BJ (cell line): Measurements from ENCODE around the gene PPP1CB. TPM values are rescaled to one million over a fixed set of nuclear protein-coding genes. Genes with fewer than 3 reads are reported as not detected.
"Not testable (repeated sequence)": the region's sequence is repeated elsewhere in the genome, so short reads cannot be mapped to it uniquely, and the experiment has no call there.

Source experiments
- CTCF ChIA-PET: fragments of 350-600 bp; formaldehyde crosslinking; extraction: SDS; loops from one replicate; lab custom pipeline; 2021; ENCODE audit warnings: antibody characterized with exemption, inconsistent platforms; lab: Yijun Ruan, JAX
- POLR2A ChIA-PET: fragments of 300-600 bp; sonication (Branson Sonifier 250); formaldehyde crosslinking; extraction: SDS; loops from one replicate; lab custom pipeline; 2021; ENCODE audit warnings: antibody characterized with exemption; lab: Charles Lee
- DNase-seq: peaks from one replicate; pipeline ENCODE4 v3.0.0-alpha.2; 2011; ENCODE audit warnings: low read depth
- H3K27me3 ChIP-seq: 2 replicates; pipeline ENCODE4 v1.6.0; 2011; ENCODE audit warnings: low read length; ENCODE audit not compliant: control insufficient read depth, insufficient read depth
- H3K36me3 ChIP-seq: 2 replicates; pipeline ENCODE4 v1.5.1; 2011; ENCODE audit warnings: low read length; ENCODE audit not compliant: control insufficient read depth, insufficient read depth
- H3K4me3 ChIP-seq: 2 replicates; pipeline ENCODE4 v1.5.1; 2011; ENCODE audit warnings: low read depth, mild to moderate bottlenecking, control low read depth, low read length
- polyA plus RNA-seq: library from polyadenylated mRNA; depleted of rRNA; stranded (reverse); fragments of >200 nt; gene quantifications from 2 replicates; pipeline ENCODE4 v1.2.3, GENCODE V29; 2011
- TF ChIP-seq, protein P1 (sequence below): IDR thresholded peaks from 2 replicates; pipeline ENCODE4 v1.5.1; 2011; ENCODE audit warnings: low read depth, mild to moderate bottlenecking, control low read depth, inconsistent platforms, low read length, moderate library complexity; ENCODE audit not compliant: insufficient read depth

Gene PPP1CB
- polyA plus RNA-seq, 1 experiment, result 45.2 TPM

- Histone ChIP-seq H3K27me3 (no peaks in the 10 kb centered on the region), H3K4me3 (no peak overlapping the region), H3K36me3 (peaks cover 7% of the 10 kb centered on the region)
- DNase-seq, result no peak
- CTCF ChIA-PET, result interaction anchor here (1.3 kb wide), 1 partner anchor 11 kb away, joined by 5 read pairs; no protein-coding TSS in a partner anchor
- POLR2A ChIA-PET, result no interaction called here
- TF ChIP-seq, protein P1, sequence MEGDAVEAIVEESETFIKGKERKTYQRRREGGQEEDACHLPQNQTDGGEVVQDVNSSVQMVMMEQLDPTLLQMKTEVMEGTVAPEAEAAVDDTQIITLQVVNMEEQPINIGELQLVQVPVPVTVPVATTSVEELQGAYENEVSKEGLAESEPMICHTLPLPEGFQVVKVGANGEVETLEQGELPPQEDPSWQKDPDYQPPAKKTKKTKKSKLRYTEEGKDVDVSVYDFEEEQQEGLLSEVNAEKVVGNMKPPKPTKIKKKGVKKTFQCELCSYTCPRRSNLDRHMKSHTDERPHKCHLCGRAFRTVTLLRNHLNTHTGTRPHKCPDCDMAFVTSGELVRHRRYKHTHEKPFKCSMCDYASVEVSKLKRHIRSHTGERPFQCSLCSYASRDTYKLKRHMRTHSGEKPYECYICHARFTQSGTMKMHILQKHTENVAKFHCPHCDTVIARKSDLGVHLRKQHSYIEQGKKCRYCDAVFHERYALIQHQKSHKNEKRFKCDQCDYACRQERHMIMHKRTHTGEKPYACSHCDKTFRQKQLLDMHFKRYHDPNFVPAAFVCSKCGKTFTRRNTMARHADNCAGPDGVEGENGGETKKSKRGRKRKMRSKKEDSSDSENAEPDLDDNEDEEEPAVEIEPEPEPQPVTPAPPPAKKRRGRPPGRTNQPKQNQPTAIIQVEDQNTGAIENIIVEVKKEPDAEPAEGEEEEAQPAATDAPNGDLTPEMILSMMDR, result no peak
Measured at GRCh38 chr2:28778392-28778791, 26.8 kb downstream of the PPP1CB start.

GRCh38 chr2:28779001-28779400 is 27.4 kb downstream of the PPP1CB start:
- CTCF ChIA-PET, result interaction anchor here (1.3 kb wide), 1 partner anchor 11 kb away, joined by 5 read pairs; no protein-coding TSS in a partner anchor

GRCh38 chr2:28780496-28780895 is 28.9 kb downstream of the PPP1CB start:
- H3K36me3 ChIP-seq, result peaks cover 8% of the 10 kb centered on the region
- no peak overlapping the region for H3K4me3 ChIP-seq
- no peaks in the 10 kb centered on the region for H3K27me3 ChIP-seq
- ChIA-PET POLR2A (no interaction called here), CTCF (no interaction called here)
- DNase-seq, result no peak
- TF ChIP-seq, protein P1, result no peak

More at GRCh38 chr2:28779001-28779400, 27.4 kb downstream of the PPP1CB start:
- TF ChIP-seq, protein P1, result no peak
- no peak for DNase-seq
- POLR2A ChIA-PET, result no interaction called here
- Histone ChIP-seq H3K36me3 (peaks cover 7% of the 10 kb centered on the region), H3K27me3 (no peaks in the 10 kb centered on the region), H3K4me3 (no peak overlapping the region)

DNA sequence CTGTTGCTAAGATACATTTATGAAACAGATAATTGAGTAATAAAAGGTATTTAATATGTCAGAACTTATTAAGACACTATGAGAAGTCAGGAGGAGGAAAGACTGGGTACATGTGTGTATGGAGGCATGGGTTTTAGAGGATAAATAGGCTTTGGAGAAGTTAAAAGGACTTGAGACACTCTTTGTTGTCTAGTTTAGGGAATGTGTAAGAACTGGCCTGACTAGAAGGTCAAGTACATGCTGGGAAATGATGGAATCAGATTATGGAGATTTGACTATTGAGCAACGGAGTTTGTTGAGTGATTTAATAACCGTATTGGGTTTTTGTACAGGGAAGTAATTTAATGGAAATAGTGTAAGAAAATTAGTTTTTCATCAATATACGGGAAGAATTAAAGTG is 30.8 kb downstream of the PPP1CB start:
- peaks cover 9% of the 10 kb centered on the region for H3K36me3 ChIP-seq
- H3K27me3 ChIP-seq, result no peaks in the 10 kb centered on the region
- DNase-seq, result no peak
- CTCF ChIA-PET, result interaction anchor here (1.0 kb wide), 1 partner anchor 189 kb away, joined by 4 read pairs; no protein-coding TSS in a partner anchor
- H3K4me3 ChIP-seq, result no peak overlapping the region
- TF ChIP-seq, protein P1, result no peak
- POLR2A ChIA-PET, result no interaction called here

GRCh38 chr2:28784570-28784969 is 32.9 kb downstream of the PPP1CB start:
- POLR2A ChIA-PET, DNase-seq, H3K4me3 ChIP-seq, H3K27me3 ChIP-seq: not testable (repeated sequence)
- peaks cover 11% of the 10 kb centered on the region for H3K36me3 ChIP-seq
- CTCF ChIA-PET, result interaction anchor here (1.7 kb wide), 1 partner anchor 190 kb away, joined by 7 read pairs; no protein-coding TSS in a partner anchor

- no peak for DNase-seq
- Histone ChIP-seq H3K4me3 (no peak overlapping the region), H3K36me3 (0 out of 2 replicates have a peak, but pooled peaks cover 2% of the 10 kb centered on the region), H3K27me3 (no peaks in the 10 kb centered on the region)
- TF ChIP-seq, protein P1, result no peak
- POLR2A ChIA-PET, result no interaction called here
- CTCF ChIA-PET, result no interaction called here
Measured at GRCh38 chr2:28796620-28797019, 45.0 kb downstream of the PPP1CB start.
